HepG2 (cell line): ENCODE results near the gene DYSF. TPM values are rescaled to one million over a fixed set of nuclear protein-coding genes. Genes with fewer than 3 reads are reported as not detected.

ENCODE experiments used
- AHDC1 ChIP-seq: sonication (generic); formaldehyde crosslinking; IDR thresholded peaks from 2 replicates; pipeline ENCODE4 v1.5.1; 2020; ENCODE audit warnings: mild to moderate bottlenecking, missing genetic modification reagents, borderline replicate concordance
- CBX1 ChIP-seq: IDR thresholded peaks from one replicate; pipeline ENCODE4 v1.6.1; 2016; ENCODE audit warnings: antibody characterized with exemption, low read depth
- CHCHD3 ChIP-seq: sonication (generic); formaldehyde crosslinking; IDR thresholded peaks from 2 replicates; pipeline ENCODE4 v1.8.0; 2022; ENCODE audit warnings: mild to moderate bottlenecking, missing genetic modification reagents, moderate library complexity
- E2F2 ChIP-seq: sonication (generic); formaldehyde crosslinking; IDR thresholded peaks from 2 replicates; pipeline ENCODE4 v1.4.0; 2020; ENCODE audit warnings: missing genetic modification reagents, borderline replicate concordance
- MED8 ChIP-seq: sonication (generic); formaldehyde crosslinking; IDR thresholded peaks from 2 replicates; pipeline ENCODE4 v1.8.1; 2023; ENCODE audit warnings: mild to moderate bottlenecking, missing genetic modification reagents; ENCODE audit not compliant: insufficient replicate concordance
- RBFOX2 ChIP-seq: fragments of 200-400 bp; formaldehyde crosslinking; IDR thresholded peaks from 2 replicates; pipeline ENCODE4 v1.6.1; 2017; ENCODE audit warnings: low read depth, mild to moderate bottlenecking, low read length
- SRSF9 ChIP-seq: fragments of 200-400 bp; formaldehyde crosslinking; IDR thresholded peaks from 2 replicates; pipeline ENCODE4 v1.6.1; 2018; ENCODE audit warnings: borderline replicate concordance, mild to moderate bottlenecking, low read depth, low read length; ENCODE audit not compliant: insufficient read depth, poor library complexity, severe bottlenecking
- TCF7 ChIP-seq: sonication (generic); IDR thresholded peaks from 2 replicates; pipeline ENCODE4 v1.6.1; 2016; ENCODE audit warnings: antibody characterized with exemption, low read depth
- ZNF318 ChIP-seq: sonication (generic); formaldehyde crosslinking; IDR thresholded peaks from 2 replicates; pipeline ENCODE4 v1.4.0; 2020; ENCODE audit warnings: mild to moderate bottlenecking, missing genetic modification reagents
- ZNF607 ChIP-seq: sonication (generic); formaldehyde crosslinking; IDR thresholded peaks from 2 replicates; pipeline ENCODE4 v1.5.1; 2020; ENCODE audit warnings: missing genetic modification reagents, mild to moderate bottlenecking, borderline replicate concordance
- ZSCAN22 ChIP-seq: sonication (generic); formaldehyde crosslinking; IDR thresholded peaks from 2 replicates; pipeline ENCODE4 v1.4.0; 2020; ENCODE audit warnings: mild to moderate bottlenecking, missing genetic modification reagents
- polyA plus RNA-seq, 8 experiments: library from polyadenylated mRNA; depleted of rRNA in 3 of 8; stranded (reverse) in 7 of 8; unstranded in 1 of 8; fragments of >200 nt; fragmentation: Illumina TruSeq in 4 of 8; extraction: Trizol in 4 of 8; gene quantifications; 2 replicates each; pipeline versions ENCODE4 v1.2.1 to v1.2.3, GENCODE V29; 2011 to 2016; ENCODE audit warnings: low read depth in 4 of 8, missing spikeins in 1 of 8, mixed read lengths in 1 of 8; ENCODE audit not compliant: insufficient read depth in 1 of 8
- total RNA-seq, 5 experiments: library from RNA; depleted of rRNA; stranded (reverse); fragments of >200 nt; fragmentation: Illumina TruSeq; extraction: Trizol; gene quantifications; 2 replicates each; pipeline ENCODE4 v1.2.3, GENCODE V29; 2016; ENCODE audit warnings: low read depth in 1 of 5

DYSF gene
- total and polyA plus RNA-seq, 2 of the 13 experiments (the other 11 are each of a cell fraction or from before 2014, with no cell fraction given) = 0.15 to 2.4 TPM

GRCh38 chr2:71455741-71456569, 2.6 kb downstream of the DYSF start (continued):
- no peak for TF ChIP-seq AHDC1 (CRISPR knock-in tag)
- no peak for TF ChIP-seq CBX1
- TF ChIP-seq CHCHD3 (CRISPR knock-in tag) = no peak
- TF ChIP-seq E2F2 (CRISPR knock-in tag) = no peak
- TF ChIP-seq ZSCAN22 (CRISPR knock-in tag) = no peak
- TF ChIP-seq ZNF607 (CRISPR knock-in tag) = no peak; the same call in 1 of the 2 replicates
- TF ChIP-seq TCF7 = no peak
- TF ChIP-seq ZNF318 (CRISPR knock-in tag) = no peak
- TF ChIP-seq SRSF9 = no peak
- no peak for TF ChIP-seq RBFOX2
- no peak for TF ChIP-seq MED8
